Endometrium (tissue), 2 donors: ENCODE results near the gene HOXB6.

Experiments used
- FAIRE-seq: peaks from 2 replicates; lab custom pipeline; 2012; peaks lifted over from hg19 to GRCh38; lab: Jason Lieb, UNC
- donor health status: control.
- donor health status: control.

HOXB6 gene

GRCh38 chr17:48621410-48622392 is 16.9 kb upstream of the HOXB6 start:
- FAIRE-seq = no peak

- no peak for FAIRE-seq
These were observed 15.8 kb upstream of the HOXB6 start for GRCh38 chr17:48620461-48621139.

- no peak for FAIRE-seq
These were observed 15.2 kb upstream of the HOXB6 start for GRCh38 chr17:48619826-48620449.

GRCh38 chr17:48618256-48618896 is 13.6 kb upstream of the HOXB6 start:
- FAIRE-seq = peak; percentile 92

GRCh38 chr17:48617471-48618255 is 12.9 kb upstream of the HOXB6 start:
- no peak for FAIRE-seq

- FAIRE-seq = no peak
These were observed 12.1 kb upstream of the HOXB6 start for GRCh38 chr17:48616717-48617470.

GRCh38 chr17:48615963-48616716 is 11.4 kb upstream of the HOXB6 start:
- FAIRE-seq = no peak

- FAIRE-seq = no peak
These were observed 10.5 kb upstream of the HOXB6 start, which contains the start of gene HOXB8 for GRCh38 chr17:48615047-48615962. Gene HOXB8 (minus strand): TSS chr17:48615292. CDS start chr17:48614704, 588 bp downstream.

GRCh38 chr17:48613862-48614694 is 9.3 kb upstream of the HOXB6 start:
- FAIRE-seq = no peak

GRCh38 chr17:48612854-48613691 is 8.3 kb upstream of the HOXB6 start:
- no peak for FAIRE-seq

- no peak for FAIRE-seq
These were observed 7.7 kb upstream of the HOXB6 start for GRCh38 chr17:48612456-48612853.

GRCh38 chr17:48611681-48612455 is 7.1 kb upstream of the HOXB6 start:
- FAIRE-seq = no peak

GRCh38 chr17:48611213-48611612 is 6.4 kb upstream of the HOXB6 start:
- FAIRE-seq = no peak

- FAIRE-seq = no peak
These were observed 5.8 kb upstream of the HOXB6 start, which contains the start of gene HOXB7 for GRCh38 chr17:48610282-48611211. Gene HOXB7 (minus strand): TSS chr17:48611017. CDS start chr17:48610918, 99 bp downstream.
